Measurements from ENCODE around the gene AOX1.

DNA sequence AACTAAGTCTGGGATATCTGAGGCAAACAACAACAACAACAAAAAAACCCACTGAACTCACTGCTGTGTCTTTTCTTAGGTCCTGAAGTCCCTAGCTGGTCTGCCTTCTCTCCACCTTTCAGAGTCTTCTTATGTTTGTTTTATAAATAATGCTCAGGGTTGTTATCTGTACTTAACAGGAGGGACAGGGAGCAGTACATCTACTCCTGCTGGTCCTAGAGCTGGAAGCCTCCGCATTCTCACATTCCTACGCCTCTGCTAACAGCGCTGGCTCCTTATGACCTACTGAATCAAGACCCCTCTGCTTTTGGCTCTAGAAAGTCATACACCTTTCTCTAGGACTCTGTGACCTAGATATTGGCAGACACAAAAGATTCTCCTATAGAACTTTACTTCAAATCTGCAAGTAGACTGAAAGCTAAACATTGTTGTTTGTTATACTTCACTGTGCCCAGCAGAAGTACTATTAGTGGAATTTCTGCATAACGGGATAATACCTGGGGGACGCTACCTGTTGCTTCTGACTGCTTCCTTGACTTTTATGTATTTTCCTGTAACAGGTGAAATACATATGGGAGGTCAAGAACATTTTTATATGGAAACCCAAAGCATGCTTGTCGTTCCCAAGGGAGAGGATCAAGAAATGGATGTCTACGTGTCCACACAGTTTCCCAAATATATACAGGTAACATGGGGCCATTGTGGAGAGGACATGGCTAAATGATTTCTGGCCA lies 48.6 kb downstream of the AOX1 start:
- TF ChIP-seq, protein P1, sequence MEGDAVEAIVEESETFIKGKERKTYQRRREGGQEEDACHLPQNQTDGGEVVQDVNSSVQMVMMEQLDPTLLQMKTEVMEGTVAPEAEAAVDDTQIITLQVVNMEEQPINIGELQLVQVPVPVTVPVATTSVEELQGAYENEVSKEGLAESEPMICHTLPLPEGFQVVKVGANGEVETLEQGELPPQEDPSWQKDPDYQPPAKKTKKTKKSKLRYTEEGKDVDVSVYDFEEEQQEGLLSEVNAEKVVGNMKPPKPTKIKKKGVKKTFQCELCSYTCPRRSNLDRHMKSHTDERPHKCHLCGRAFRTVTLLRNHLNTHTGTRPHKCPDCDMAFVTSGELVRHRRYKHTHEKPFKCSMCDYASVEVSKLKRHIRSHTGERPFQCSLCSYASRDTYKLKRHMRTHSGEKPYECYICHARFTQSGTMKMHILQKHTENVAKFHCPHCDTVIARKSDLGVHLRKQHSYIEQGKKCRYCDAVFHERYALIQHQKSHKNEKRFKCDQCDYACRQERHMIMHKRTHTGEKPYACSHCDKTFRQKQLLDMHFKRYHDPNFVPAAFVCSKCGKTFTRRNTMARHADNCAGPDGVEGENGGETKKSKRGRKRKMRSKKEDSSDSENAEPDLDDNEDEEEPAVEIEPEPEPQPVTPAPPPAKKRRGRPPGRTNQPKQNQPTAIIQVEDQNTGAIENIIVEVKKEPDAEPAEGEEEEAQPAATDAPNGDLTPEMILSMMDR (conservative IDR thresholded peaks at IDR 0.05; ENCODE audit: low read length), result no peak
- TF ChIP-seq EZH2phosphoT487 (IDR thresholded peaks at IDR 0.05; ENCODE audit: borderline replicate concordance), result no peak

All from Loucy (cell line).